Esophagus squamous epithelium (tissue), 4 donors: ENCODE results near the gene MRPS14.

Experiments used
- CTCF ChIP-seq, 6 experiments: fragments of 450-650 bp in 4 of 6; fragments of 200-600 bp in 2 of 6; sonication (generic) in 2 of 6; IDR thresholded peaks; one replicate each; pipeline ENCODE4 v1.5.1; 2016 to 2019; ENCODE audit warnings: antibody characterized with exemption in 6 of 6, mild to moderate bottlenecking in 4 of 6, moderate library complexity in 4 of 6
- POLR2A ChIP-seq, 4 donors: fragments of 450-650 bp; IDR thresholded peaks; one replicate each; pipeline ENCODE4 v1.6.1; 2017; ENCODE audit warnings: antibody characterized with exemption in 4 of 4, mild to moderate bottlenecking in 4 of 4, moderate library complexity in 3 of 4

- peak in 2 of 6 experiments; percentile 7 for TF ChIP-seq CTCF (IDR thresholded peaks at IDR 0.05)
- TF ChIP-seq POLR2A (IDR thresholded peaks at IDR 0.05) = peak in 3 of 4 donors; percentile 68 to 97 (median 84)
These were observed 23.8 kb downstream of the MRPS14 start for GRCh38 chr1:174999216-174999935.
